HEK293 (cell line): ENCODE data around the gene PYCR2.
A peak's percentile ranks its signal among the peaks of the same experiment; 100 is the strongest.

Source experiments
- CTCF ChIA-PET: fragments of 350-600 bp; formaldehyde crosslinking; extraction: SDS; loops from one replicate; lab custom pipeline; 2021; ENCODE audit warnings: antibody characterized with exemption; lab: Yijun Ruan, JAX
- POLR2A ChIA-PET: fragments of 300-600 bp; formaldehyde crosslinking; extraction: SDS; loops from one replicate; lab custom pipeline; 2020; ENCODE audit warnings: antibody characterized with exemption, inconsistent platforms; lab: Yijun Ruan, JAX
- H3K27ac ChIP-seq: fragments of 200-500 bp; sonication (Bioruptor generic); 2 replicates; pipeline ENCODE4 v1.5.1; 2014; ENCODE audit warnings: low read depth, low read length, control low read depth, inconsistent platforms; ENCODE audit errors: extremely low read depth
- H3K36me3 ChIP-seq, 2 experiments: fragments of 200-500 bp in 1 of 2; sonication (Bioruptor generic) in 1 of 2; 1 replicate in 1 of 2; 2 replicates in 1 of 2; pipeline ENCODE4 v1.5.1; 2014 to 2017; ENCODE audit warnings: inconsistent platforms in 2 of 2, low read length in 2 of 2; ENCODE audit not compliant: control insufficient read depth in 2 of 2, insufficient read depth in 1 of 2
- H3K4me1 ChIP-seq: fragments of 200-500 bp; sonication (Bioruptor generic); 2 replicates; pipeline ENCODE4 v1.5.1; 2014; ENCODE audit warnings: mild to moderate bottlenecking, low read length, inconsistent platforms; ENCODE audit not compliant: control insufficient read depth, insufficient read depth
- H3K4me3 ChIP-seq: 2 replicates; pipeline ENCODE4 v1.5.1; 2011; ENCODE audit warnings: low read depth, mild to moderate bottlenecking, control low read depth, low read length, moderate library complexity
- H3K9me3 ChIP-seq: fragments of 200-500 bp; sonication (Bioruptor generic); 2 replicates; pipeline ENCODE4 v1.5.1; 2014; ENCODE audit warnings: low read depth, low read length, inconsistent platforms; ENCODE audit not compliant: control insufficient read depth, insufficient read depth
- AEBP2 ChIP-seq: fragments of 450-650 bp; formaldehyde crosslinking; IDR thresholded peaks from 2 replicates; pipeline ENCODE4 v1.5.1; 2016; ENCODE audit warnings: missing biosample characterization, missing genetic modification characterization, borderline replicate concordance
- GLI2 ChIP-seq: fragments of 450-650 bp; formaldehyde crosslinking; IDR thresholded peaks from 2 replicates; pipeline ENCODE4; 2017; ENCODE audit warnings: missing biosample characterization, missing genetic modification characterization, low read depth, borderline replicate concordance
- HOXA7 ChIP-seq: sonication (generic); formaldehyde crosslinking; IDR thresholded peaks from 2 replicates; pipeline ENCODE4 v1.8.1; 2022; ENCODE audit warnings: missing genetic modification reagents, borderline replicate concordance
- HOXC10 ChIP-seq: sonication (generic); formaldehyde crosslinking; IDR thresholded peaks from 2 replicates; pipeline ENCODE4 v1.8.1; 2023; ENCODE audit warnings: mild to moderate bottlenecking, missing genetic modification reagents
- KLF8 ChIP-seq: fragments of 450-650 bp; formaldehyde crosslinking; IDR thresholded peaks from 2 replicates; pipeline ENCODE4 v1.5.1; 2016; ENCODE audit warnings: missing biosample characterization, missing genetic modification characterization
- REST ChIP-seq: fragments of 450-650 bp; formaldehyde crosslinking; IDR thresholded peaks from 2 replicates; pipeline ENCODE4 v1.5.1; 2016; ENCODE audit warnings: missing biosample characterization, missing genetic modification characterization
- SP2 ChIP-seq: fragments of 450-650 bp; formaldehyde crosslinking; IDR thresholded peaks from 2 replicates; pipeline ENCODE4 v1.5.1; 2016; ENCODE audit warnings: missing biosample characterization, missing genetic modification characterization
- WT1 ChIP-seq: fragments of 450-650 bp; formaldehyde crosslinking; IDR thresholded peaks from 2 replicates; pipeline ENCODE4 v1.5.1; 2016; ENCODE audit warnings: missing biosample characterization, missing genetic modification characterization
- ZNF274 ChIP-seq, 2 experiments: fragments of 200-500 bp in 1 of 2; fragments of 450-650 bp in 1 of 2; sonication (Bioruptor generic) in 1 of 2; formaldehyde crosslinking in 1 of 2; IDR thresholded peaks; 2 replicates each; pipeline versions ENCODE4 v1.5.1 to v1.6.1; 2014 to 2016; ENCODE audit warnings: borderline replicate concordance in 1 of 2, inconsistent platforms in 1 of 2, low read length in 1 of 2, missing biosample characterization in 1 of 2, missing genetic modification characterization in 1 of 2
- ZNF302 ChIP-seq: fragments of 450-650 bp; formaldehyde crosslinking; IDR thresholded peaks from 2 replicates; pipeline ENCODE4 v1.5.1; 2016; ENCODE audit warnings: missing biosample characterization, missing genetic modification characterization, low read depth
- ZNF473 ChIP-seq: fragments of 450-650 bp; formaldehyde crosslinking; IDR thresholded peaks from 2 replicates; pipeline ENCODE4 v1.5.1; 2017; ENCODE audit warnings: missing biosample characterization, missing genetic modification characterization
- ZNF544 ChIP-seq: fragments of 450-650 bp; formaldehyde crosslinking; IDR thresholded peaks from 2 replicates; pipeline ENCODE4 v1.5.0; 2017; ENCODE audit warnings: missing biosample characterization, missing genetic modification characterization
- ZNF548 ChIP-seq: fragments of 450-650 bp; formaldehyde crosslinking; IDR thresholded peaks from 2 replicates; pipeline ENCODE4 v1.5.1; 2016; ENCODE audit warnings: missing biosample characterization, missing genetic modification characterization
- ZNF658 ChIP-seq: fragments of 450-650 bp; formaldehyde crosslinking; IDR thresholded peaks from 2 replicates; pipeline ENCODE4; 2016; ENCODE audit warnings: missing biosample characterization, missing genetic modification characterization
- ZNF777 ChIP-seq: fragments of 450-650 bp; formaldehyde crosslinking; IDR thresholded peaks from 2 replicates; pipeline ENCODE4 v1.5.1; 2017; ENCODE audit warnings: missing biosample characterization, missing genetic modification characterization, borderline replicate concordance
- ZSCAN16 ChIP-seq: fragments of 450-650 bp; formaldehyde crosslinking; IDR thresholded peaks from 2 replicates; pipeline ENCODE4 v1.5.1; 2016; ENCODE audit warnings: missing biosample characterization, missing genetic modification characterization
- TF ChIP-seq, protein P1 (sequence below): fragments of 450-650 bp; formaldehyde crosslinking; IDR thresholded peaks from 2 replicates; pipeline ENCODE4 v1.5.1; 2016; ENCODE audit warnings: missing biosample characterization, missing genetic modification characterization
- TF ChIP-seq, protein P2 (sequence below): fragments of 450-650 bp; formaldehyde crosslinking; IDR thresholded peaks from 2 replicates; pipeline ENCODE4 v1.5.1; 2017; ENCODE audit warnings: missing biosample characterization, missing genetic modification characterization

The PYCR2 gene

GRCh38 chr1:225919906-225920305, 4.1 kb downstream of the PYCR2 start (continued):
- TF ChIP-seq, protein P1, sequence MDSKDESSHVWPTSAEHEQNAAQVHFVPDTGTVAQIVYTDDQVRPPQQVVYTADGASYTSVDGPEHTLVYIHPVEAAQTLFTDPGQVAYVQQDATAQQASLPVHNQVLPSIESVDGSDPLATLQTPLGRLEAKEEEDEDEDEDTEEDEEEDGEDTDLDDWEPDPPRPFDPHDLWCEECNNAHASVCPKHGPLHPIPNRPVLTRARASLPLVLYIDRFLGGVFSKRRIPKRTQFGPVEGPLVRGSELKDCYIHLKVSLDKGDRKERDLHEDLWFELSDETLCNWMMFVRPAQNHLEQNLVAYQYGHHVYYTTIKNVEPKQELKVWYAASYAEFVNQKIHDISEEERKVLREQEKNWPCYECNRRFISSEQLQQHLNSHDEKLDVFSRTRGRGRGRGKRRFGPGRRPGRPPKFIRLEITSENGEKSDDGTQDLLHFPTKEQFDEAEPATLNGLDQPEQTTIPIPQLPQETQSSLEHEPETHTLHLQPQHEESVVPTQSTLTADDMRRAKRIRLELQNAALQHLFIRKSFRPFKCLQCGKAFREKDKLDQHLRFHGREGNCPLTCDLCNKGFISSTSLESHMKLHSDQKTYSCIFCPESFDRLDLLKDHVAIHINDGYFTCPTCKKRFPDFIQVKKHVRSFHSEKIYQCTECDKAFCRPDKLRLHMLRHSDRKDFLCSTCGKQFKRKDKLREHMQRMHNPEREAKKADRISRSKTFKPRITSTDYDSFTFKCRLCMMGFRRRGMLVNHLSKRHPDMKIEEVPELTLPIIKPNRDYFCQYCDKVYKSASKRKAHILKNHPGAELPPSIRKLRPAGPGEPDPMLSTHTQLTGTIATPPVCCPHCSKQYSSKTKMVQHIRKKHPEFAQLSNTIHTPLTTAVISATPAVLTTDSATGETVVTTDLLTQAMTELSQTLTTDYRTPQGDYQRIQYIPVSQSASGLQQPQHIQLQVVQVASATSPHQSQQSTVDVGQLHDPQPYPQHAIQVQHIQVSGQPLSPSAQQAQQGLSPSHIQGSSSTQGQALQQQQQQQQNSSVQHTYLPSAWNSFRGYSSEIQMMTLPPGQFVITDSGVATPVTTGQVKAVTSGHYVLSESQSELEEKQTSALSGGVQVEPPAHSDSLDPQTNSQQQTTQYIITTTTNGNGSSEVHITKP: peak; percentile 86
- TF ChIP-seq WT1 (tag by site-specific recombination): peak; percentile 31; the same call in 1 of the 2 replicates
- peak; percentile 29; the same call in 1 of the 2 replicates for TF ChIP-seq SP2 (tag by site-specific recombination)

DNA sequence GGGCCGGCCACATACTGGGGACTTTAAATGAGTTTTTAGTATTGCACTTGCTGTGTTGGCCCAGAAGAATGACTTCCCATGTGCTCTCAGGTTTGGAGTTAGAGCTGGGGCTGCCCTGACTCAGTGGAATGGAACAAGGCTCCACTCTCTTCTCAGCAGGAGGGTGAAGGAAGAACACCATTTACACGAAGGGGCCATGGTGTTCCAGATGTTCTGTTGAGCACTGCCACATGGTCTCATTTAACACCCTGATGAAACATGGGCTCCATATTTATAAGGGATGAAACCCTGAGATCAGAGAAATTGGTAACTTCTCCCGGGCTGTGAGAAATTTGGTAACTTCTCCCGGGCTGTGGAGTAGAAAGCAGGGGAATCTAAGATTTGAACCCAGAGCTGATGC, 5.8 kb downstream of the PYCR2 start:
- Histone ChIP-seq H3K4me3 (no peak overlapping the region), H3K4me1 (peaks cover 7% of the 10 kb centered on the region; the same call in 1 of the 2 replicates), H3K36me3 (peaks cover 30 to 74% of the 10 kb centered on the region in 2 experiments), H3K9me3 (no peaks in the 10 kb centered on the region), H3K27ac (no peak overlapping the region)
- POLR2A ChIA-PET: interaction anchor here (0.6 kb wide), 2 partner anchors 15 to 21 kb away, joined by 3 to 4 read pairs; no protein-coding TSS in a partner anchor
- CTCF ChIA-PET: interaction anchor here (0.7 kb wide), 1 partner anchor 38 kb away, joined by 3 read pairs; no protein-coding TSS in a partner anchor
- TF ChIP-seq KLF8 (tag by site-specific recombination) (no peak), REST (tag by site-specific recombination) (no peak), GLI2 (tag by site-specific recombination) (no peak), HOXA7 (CRISPR knock-in tag) (no peak), ZNF548 (tag by site-specific recombination) (no peak), HOXC10 (CRISPR knock-in tag) (no peak), ZNF658 (no peak), ZNF544 (no peak), ZNF777 (tag by site-specific recombination) (no peak), ZSCAN16 (tag by site-specific recombination) (no peak), ZNF473 (tag by site-specific recombination) (no peak), ZNF302 (tag by site-specific recombination) (no peak), AEBP2 (tag by site-specific recombination) (no peak), ZNF274 (IDR thresholded peaks at IDR 0.05; ENCODE audit: low read length) (no peak), ZNF274 (tag by site-specific recombination; IDR thresholded peaks at IDR 0.05; ENCODE audit: borderline replicate concordance) (no peak)
- TF ChIP-seq, protein P2, sequence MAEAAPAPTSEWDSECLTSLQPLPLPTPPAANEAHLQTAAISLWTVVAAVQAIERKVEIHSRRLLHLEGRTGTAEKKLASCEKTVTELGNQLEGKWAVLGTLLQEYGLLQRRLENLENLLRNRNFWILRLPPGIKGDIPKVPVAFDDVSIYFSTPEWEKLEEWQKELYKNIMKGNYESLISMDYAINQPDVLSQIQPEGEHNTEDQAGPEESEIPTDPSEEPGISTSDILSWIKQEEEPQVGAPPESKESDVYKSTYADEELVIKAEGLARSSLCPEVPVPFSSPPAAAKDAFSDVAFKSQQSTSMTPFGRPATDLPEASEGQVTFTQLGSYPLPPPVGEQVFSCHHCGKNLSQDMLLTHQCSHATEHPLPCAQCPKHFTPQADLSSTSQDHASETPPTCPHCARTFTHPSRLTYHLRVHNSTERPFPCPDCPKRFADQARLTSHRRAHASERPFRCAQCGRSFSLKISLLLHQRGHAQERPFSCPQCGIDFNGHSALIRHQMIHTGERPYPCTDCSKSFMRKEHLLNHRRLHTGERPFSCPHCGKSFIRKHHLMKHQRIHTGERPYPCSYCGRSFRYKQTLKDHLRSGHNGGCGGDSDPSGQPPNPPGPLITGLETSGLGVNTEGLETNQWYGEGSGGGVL: no peak
